GM18502 (cell line): ENCODE results near the gene PRPF38A.
A peak's percentile ranks its signal among the peaks of the same experiment; 100 is the strongest.
"Not testable (repeated sequence)": the region's sequence is repeated elsewhere in the genome, so short reads cannot be mapped to it uniquely, and the experiment has no call there.

Source experiments
- ATAC-seq: cut with Tn5 transposase; IDR thresholded peaks from one replicate; pipeline ENCODE4 v1.9.1; 2021; ENCODE audit warnings: mild to moderate bottlenecking; ENCODE audit not compliant: unreplicated experiment, poor library complexity

PRPF38A gene, protein sequence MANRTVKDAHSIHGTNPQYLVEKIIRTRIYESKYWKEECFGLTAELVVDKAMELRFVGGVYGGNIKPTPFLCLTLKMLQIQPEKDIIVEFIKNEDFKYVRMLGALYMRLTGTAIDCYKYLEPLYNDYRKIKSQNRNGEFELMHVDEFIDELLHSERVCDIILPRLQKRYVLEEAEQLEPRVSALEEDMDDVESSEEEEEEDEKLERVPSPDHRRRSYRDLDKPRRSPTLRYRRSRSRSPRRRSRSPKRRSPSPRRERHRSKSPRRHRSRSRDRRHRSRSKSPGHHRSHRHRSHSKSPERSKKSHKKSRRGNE

DNA sequence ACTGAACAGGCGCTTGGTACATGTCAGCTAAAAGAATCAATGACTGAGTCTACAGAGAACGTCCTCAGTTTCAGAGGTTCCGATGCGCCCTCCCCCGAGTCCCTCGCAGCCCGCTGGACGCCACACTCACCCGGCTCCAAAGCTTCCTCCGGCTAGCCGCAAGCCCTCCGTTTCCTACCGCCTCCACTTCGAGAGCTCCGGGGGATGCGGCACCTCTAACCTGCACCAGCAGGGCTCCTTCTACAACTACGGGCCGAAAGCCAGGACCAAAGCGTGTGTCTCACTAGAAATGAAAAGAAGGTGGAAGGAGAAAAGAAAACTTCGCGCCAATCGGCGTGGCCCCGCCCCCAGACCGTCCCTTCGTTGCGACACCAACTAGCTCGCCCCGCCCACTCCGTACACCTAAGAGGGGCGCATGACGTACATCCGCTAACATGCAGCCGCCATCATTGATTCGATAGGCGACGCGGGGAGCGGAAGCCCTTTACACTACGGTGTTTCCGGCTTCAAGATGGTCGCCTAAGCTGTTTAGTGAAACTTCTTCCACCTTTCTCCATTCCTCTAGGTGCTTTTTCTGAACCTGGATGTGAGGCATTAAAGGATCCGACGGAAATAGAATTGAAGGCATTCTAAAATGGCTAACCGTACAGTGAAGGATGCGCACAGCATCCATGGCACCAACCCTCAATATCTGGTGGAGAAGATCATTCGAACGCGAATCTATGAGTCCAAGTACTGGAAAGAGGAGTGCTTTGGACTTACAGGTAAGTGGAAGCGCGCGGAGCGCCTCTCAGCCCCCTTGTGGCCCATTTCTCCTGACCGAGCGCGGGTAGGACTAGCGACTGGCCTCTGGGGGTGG, at the start of gene PRPF38A, which contains the start of gene ORC1:
TSS of gene PRPF38A (plus strand) at position 487 of the 859 bp plus-strand sequence. CDS start at position 635, 148 bp downstream.
TSS of gene ORC1 (minus strand) at position 308 of the 859 bp plus-strand sequence. CDS start 2,200 bp downstream, outside the sequence.
- peak; percentile 94 for ATAC-seq

DNA sequence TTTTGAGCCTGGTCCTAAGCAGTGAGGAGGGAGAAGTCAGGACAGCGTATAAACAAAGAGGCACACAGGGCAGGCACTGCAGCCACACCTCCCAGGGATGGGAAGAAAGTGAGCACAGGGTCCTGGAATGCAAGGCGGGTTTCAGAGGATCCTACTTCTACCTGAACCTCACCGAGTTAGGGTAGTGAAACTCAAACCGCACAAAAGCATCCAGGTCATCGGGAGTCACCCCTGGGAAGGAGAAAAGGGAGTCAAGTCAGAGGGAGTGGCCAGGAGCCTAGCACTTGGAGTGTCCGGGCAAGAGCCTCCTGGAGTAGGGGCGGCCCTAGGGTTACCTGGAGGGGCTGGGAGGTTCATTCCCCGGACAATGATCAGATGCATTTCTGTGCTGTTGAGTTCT, 49.0 kb upstream of the PRPF38A start:
- ATAC-seq = no peak

DNA sequence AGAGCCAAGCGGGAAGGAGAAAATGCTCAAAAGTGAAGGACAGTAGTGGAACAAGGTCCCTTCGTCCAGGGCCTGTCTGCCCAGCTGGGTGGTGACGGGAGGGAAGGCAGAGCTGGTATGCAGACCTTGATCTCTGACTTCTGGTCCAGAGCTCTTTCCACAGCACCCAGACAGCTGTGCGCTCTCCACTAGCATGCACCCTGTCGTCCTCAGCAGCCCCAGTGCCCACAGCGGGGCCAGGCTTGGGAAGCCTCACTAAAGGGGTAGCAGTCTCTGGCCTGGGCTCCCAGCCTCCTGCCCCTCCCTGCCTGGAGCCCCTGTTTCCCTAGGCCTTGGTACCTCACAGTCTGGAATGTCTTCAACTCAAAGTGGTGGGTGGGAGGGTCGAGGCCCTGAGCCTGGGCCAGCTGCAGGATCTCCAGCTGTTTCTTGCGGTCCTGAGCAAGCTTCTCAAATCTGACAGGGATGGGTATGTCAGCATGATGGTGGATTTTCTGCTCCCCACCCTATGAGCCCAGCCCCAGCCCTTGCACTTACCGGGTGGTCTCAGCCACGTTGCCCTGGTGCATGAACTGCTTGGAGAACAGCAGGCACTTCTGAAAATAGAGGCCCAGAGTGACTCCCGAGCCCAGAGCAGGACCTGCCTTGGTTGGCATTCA, 48.4 kb upstream of the PRPF38A start:
- no peak for ATAC-seq

DNA sequence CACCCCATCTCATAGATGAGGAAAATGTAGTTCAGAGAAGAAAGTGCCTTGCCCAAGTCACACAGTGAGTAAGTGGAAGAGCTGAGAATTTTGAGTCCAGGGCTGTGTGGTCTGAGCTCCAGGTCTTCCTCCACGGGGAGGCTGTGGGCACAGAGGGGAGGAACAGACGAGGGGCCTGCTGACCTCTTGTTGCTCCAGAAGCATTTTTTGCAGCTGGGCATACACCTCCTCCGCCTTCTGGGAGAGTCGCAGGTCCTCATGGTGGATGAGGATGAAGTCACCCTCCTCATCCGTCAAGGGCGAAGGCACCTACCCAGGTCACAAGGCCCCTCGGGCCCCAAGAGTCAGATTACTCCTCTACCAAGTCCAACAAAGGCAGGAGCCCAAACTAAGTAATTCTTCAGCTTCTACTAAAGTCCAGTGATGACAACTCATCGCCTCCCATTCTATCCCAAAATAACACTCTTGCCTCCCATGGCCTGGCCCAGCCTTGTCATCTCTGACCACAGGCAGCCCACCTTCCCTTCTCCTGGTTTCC, 47.5 kb upstream of the PRPF38A start:
- ATAC-seq = no peak

DNA sequence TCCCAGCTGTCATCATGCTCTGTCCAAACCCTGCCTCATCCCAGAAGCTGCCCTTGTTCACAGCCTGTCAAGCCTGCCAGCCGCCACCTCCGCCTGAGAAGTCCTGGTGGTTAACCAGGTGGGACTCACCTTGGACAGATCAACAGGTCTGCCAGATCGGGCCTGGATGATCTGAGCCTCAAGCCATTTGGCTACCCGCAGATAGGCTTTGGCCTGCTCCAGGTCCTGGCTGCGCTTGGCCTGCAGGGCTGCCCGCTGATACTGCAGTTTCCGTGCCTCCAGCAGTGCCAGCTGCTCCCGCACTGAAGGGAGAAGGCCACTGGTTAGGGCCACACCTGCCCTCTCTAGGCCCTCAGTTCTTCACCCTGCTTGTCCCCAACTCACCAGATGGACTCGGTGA, 47.0 kb upstream of the PRPF38A start:
- ATAC-seq = no peak

DNA sequence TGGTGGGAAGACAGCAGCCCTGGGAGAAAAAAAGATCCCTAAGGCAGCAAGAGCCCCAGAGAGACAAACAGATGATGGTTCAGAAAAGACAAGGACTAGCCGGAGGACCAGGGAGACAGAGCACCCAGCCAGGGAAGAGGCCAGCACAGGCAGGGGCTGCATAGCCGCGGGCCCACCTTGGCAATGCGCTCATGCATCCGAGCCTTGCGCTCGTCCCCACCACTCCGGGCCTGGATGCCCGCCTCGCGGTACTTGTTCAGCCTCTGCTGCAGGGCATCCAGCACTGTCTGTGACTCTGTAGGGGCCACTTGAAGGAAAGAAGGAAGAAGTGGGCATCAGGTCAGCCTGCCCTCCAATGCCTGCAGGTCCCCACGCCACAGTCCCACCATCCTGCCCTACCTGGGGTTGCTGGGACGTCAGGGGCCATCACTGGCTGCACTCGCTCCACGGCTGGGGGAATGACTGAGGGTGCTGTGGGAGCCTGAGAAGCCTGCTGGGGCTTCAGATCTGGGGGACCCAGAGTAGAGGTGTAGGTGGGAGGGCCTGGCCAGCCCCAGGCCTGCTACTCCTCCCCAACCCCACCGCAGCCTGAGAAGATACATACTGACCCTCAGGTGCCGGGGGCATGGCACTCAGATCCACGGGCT, 45.4 kb upstream of the PRPF38A start:
- ATAC-seq = no peak

DNA sequence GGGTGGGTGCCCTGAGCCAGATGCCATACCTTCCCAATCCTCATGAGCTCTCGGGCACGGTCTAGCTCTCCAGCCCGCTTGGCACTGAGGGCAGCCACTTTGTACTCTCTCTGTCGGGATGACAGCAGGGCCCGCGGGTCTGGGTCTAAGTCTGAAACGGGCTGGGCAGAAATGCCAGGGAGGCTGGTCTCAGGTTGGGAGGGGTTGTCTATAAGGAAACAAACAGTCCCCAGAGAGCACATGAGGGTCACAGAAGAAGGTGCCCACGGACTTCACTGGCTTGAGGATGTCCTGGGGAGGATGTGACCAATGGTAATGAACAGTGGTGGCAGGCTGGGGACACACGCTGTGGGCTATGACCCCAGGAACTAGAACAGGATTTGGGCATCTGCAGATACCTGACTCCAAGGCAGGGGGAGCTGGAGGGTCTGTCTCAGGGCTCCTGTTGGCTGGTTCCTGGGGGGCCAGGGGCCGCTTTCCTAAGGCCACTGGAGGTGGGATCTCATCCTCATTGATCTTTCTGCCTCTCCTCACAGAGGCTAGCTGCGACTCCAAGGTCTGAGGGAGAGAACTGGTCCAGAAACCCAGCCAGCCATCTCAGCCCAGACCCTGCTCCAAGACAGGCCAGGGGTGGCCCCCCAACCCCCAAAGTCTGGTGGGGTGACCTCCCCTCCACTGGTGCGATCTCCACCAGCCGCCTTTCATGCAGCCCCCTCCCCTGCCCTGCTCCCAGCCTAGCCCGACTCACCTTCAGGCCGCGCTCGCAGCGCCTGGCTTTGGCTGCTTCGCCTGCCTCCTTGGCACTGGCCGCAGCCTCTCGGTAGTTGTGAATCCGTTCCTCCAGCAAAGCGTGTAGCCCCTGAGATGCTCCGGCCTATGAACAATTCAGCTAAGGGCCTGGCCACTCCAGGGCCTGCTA, 44.5 kb upstream of the PRPF38A start:
- no peak for ATAC-seq

DNA sequence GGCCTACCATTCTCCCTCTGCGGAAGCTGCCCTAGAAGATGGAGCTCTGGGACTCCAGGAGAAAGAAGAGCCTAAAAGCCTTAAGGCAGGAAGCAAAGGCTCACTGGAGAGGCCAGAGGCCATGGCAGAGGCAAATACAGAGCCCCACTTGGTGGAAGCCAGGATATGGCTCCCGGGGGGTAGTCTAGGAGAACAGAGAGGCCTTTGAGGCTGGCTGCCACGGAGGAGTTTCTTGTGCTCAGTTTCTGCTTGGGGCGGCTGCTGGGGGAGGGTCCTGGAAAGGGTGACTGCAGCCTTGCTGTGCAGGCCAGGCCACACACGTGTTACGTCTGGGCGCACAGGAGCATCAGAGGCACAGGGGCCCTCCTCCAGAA, 43.8 kb upstream of the PRPF38A start:
- no peak for ATAC-seq

DNA sequence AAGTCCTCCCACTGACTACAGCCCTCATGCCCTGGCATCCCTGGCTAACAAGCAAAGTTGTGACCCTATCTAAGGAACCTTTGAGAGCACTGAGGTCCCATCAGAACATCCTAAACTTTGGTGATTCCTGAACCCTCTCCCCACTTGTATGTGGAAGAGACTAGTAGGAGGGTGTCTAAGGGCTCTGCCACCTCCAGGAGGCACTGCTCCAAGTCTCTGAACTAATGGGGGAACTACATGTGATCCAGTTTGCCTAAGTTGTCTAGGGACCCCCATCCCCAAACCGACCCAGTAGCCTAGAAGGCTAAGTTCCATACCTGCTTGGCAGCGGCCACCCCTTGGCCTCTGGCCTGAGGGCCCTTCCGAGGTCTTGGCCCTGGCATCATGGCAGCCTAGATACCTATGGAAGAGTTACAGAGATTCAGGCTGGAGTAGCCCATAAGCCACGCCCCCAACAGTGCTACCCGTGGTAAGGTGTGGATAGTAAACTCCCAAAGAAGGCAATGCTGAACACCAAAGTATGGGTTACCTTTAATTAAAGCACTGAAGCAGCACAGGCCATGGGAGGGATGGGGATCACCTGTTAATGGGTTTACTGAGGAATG, 40.1 kb upstream of the PRPF38A start:
- no peak for ATAC-seq

DNA sequence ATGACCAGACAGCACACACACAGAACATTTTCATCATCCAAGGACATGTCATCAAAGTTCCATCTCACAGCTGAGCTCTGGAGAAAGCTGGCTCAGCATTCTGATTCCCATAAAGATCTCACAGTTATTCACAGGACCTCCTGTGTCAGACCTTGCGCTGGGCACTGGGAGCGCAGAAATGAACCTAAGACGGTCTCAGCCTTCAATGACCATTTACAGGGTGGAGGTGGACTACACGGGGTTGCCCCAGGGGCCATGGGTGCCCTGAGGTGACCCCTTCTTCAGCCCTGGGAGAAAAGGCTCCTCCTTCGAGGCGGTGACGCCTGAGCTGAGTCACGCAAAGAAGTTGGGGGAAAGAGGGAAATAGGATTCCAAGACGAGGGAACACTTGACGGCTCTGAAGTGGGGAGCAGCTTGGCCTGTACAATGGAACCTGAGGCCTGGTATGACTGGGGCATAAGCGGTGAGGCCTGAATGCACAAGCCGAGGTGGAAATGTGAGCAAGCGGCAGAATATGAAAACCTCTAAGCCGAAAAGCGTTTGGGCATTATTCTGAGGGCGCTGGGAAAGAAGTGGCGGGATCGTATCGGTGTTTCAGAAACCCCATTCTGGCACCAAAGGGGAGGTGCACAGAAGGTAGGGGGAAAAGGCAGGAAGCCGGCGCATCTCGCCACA, 39.2 kb upstream of the PRPF38A start:
- ATAC-seq = no peak

DNA sequence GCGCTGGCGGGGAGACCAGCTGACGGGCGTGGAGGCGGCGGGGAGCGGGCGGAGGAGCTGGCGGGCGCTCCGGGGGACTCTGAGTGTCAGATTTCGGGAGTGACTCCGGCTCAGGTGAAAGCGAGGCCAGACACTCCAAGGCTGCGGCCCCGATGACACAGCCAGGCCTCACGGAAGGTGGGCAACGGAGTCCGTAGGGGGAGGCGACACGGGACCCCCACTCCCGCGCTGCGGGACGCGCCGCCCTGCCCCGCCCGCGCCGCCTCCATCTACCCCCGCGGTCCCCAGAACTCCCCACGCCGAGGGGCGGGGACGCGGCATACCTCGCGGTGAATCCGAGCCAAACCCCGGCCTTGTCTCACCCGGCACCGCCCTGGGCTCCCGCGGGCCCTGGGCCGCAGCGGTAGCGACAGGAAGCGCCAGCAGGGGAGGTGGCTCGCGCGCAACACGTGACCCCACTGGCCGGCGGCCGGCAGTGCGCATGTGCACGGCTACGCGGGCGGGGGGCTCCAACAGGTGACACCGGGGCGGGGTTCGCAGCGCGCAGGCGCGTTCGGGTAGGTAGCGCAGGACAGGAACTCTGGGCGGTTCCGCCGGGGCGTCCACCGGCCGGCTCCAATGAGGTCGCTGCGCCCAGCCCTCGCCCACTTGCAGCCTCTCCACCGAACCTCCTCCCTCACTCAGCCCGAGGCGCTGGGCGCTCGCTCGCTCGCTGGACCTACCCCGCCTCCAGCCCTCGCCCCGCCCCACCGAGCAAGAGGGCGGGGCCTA, 38.5 kb upstream of the PRPF38A start, which contains the start of gene CC2D1B:
TSS of gene CC2D1B (minus strand) at position 460 of the 771 bp plus-strand sequence. CDS start 1,585 bp downstream, outside the sequence.
- ATAC-seq = peak; percentile 92

DNA sequence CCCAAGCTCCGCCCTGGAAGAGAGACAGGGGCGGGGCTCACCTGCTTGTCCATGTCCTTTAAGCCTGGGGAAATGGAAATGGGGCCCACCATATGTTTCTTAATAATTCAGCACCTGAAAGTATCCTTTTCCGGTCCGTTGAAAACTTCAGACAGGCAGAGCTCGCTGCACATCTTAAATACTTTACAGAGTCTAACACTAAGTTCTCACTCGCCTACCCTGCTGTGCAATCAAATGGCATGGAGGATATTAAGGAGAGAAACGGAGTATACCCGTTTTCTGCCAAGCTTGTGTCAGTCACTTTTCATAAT, 37.9 kb upstream of the PRPF38A start:
- no peak for ATAC-seq

DNA sequence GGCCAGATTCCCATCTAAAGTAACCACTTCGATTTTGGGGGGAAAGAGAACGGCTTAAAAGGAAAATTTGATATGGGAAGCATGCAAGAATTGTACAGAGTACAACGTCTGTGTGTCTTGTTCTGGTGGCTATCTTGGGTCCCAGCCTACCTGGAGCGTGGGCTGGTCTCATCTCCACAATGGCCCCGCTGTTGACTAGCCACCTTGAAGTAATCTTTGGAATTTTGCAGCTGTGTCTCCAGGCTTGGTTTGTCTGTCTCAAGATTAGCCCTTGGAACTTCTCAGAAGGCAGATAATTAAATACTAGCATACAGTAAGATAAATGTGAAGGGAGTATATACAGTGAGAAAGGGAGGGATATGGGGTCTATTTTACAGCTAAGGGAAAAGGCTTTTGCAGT, 37.1 kb upstream of the PRPF38A start:
- ATAC-seq = no peak

DNA sequence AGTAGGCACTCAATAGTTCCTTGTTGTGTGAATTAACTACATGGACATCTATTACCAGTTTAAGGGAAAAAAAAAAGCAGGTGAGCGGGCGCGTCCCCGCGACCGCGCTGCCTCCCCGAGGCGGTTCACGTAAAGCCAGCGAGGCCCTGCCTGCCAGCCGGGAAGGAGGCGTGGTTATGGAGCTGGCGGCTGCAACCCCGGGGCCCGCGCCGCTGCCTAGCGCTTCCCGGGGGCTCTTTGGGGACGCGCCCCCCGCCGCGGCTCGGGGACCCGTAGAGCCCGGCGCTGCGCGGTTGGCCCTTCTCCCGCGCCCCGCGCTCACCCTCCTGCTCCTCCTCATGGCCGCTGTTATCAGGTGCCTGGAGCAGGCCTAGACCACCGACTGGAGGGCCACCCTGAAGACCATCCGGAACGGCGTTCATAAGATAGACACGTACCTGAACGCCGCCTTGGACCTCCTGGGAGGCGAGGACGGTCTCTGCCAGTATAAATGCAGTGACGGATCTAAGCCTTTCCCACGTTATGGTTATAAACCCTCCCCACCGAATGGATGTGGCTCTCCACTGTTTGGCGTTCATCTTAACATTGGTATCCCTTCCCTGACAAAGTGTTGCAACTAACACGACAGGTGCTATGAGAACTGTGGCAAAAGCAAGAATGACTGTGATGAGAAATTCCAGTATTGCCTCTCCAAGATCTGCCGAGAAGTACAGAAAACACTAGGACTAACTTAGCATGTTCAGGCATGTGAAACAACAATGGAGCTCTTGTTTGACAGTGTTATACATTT, 35.8 kb upstream of the PRPF38A start:
- ATAC-seq = peak; percentile 25

DNA sequence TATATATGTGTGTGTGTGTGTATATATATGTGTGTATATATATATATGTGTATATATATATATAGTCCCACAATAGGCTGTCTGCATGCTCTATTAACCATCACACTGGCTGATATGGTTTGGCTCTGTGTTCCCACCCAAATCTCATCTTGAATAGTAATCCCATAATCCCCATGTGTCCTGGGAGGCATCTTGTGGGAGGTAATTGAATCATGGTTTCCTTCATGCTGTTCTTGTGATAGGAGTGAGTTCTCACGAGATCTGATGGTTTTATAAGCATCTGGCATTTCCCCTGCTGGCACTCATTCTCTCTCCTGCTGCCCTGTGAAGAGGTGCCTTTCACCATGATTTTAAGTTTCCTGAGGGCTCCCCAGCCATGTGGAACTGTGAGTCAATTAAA, 34.6 kb upstream of the PRPF38A start:
- not testable (repeated sequence) for ATAC-seq

DNA sequence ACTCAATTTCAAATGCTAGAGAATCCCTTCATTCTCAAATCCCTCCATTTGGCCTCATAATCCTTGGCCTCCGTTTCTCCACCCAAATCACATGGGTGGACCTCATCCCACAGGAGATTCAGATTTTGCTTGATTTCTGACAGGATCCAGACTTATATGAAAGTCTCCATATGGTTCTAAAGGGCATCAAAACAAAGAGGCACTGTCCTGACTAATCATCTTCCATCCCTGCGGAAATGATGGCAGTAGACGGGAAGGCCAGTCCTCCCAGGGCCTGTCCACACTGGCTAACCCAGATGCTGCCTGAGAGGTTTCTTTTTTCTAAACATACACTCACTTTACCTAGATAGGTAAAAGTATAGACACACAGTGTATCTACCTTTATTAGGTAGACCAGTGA, 19.0 kb upstream of the PRPF38A start:
- no peak for ATAC-seq

DNA sequence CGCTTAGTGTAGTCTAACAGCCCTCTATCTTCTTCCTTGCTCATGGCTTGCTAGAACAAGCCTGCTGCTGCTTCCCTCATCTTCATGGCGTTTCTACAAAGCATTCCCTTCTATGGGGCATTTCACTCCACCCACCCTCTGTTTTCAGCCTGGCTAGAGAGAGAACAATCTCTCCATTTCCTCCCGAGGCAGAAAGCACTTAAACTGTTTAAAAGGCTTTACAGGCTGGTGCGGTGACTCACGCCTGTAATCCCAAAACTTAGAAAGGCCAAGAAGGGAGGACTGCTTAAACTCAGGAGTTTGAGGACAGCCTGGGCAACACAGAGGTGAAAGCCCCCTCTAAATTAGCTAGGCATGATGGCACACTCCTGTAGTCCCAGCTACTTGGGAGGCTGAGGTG, 17.9 kb upstream of the PRPF38A start:
- no peak for ATAC-seq
